Hematopoietic multipotent progenitor cell (in vitro differentiated cells): ENCODE data around the gene SMCR8. TPM values are rescaled to one million over a fixed set of nuclear protein-coding genes. Genes with fewer than 3 reads are reported as not detected.
"Not testable (repeated sequence)": the region's sequence is repeated elsewhere in the genome, so short reads cannot be mapped to it uniquely, and the experiment has no call there.

Source experiments
- DNase-seq, 3 donors: peaks; one replicate each; pipeline ENCODE4 v3.0.0-alpha.2; 2011 to 2015; ENCODE audit warnings: low read depth in 2 of 3, low spot score in 2 of 3
- total RNA-seq: library from RNA; depleted of rRNA; stranded (reverse); fragments of >200 nt; gene quantifications from one replicate; pipeline ENCODE4 v1.2.3, GENCODE V29; 2012

SMCR8 gene
- total RNA-seq, 1 donor = 30.2 TPM

DNA sequence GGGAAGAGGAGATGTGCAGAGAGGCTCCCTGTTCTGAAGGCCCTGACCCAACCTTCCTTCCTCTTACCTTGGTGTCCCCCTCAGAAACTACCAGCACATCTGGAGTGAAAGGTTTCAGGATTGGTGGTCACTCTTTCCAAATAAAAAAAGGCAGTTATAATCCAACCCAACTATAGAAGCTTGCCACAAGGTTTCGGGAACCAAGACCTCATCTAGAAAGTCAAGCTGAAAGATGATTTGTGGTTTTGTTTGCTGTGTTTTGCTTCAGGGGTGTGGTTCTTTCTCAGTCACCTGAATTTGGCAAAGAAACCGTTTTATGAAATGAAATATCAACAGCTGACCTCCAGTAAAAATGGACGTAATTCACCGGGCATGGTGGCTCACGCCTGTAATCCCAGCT, 28.9 kb downstream of the SMCR8 start:
- no peak for DNase-seq

DNA sequence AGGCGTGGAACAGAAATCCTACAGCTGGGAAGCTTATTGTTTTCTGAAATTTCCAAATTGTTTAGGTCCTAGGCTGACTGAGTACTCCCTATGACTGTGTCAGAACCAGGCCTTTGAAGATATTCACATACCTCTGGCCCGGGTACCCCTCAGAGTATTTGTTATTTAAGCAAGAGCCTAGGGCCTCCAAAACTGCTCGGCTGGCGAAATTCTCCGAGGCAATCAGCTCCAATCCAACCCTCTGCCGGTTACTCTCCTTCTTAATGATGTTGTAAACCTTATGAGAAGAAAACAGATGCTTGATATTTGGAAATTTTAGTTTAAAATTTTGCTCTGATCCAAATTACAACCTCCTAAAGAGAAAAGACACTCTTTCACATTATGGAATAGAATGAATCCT, 38.4 kb downstream of the SMCR8 start:
- no peak for DNase-seq

- DNase-seq = no peak
Observed at GRCh38 chr17:18356624-18357023, 41.5 kb downstream of the SMCR8 start.

GRCh38 chr17:18360518-18360917, 45.4 kb downstream of the SMCR8 start:
- DNase-seq = no peak

- no peak for DNase-seq
Observed at GRCh38 chr17:18361837-18362697, 47.0 kb downstream of the SMCR8 start.

DNA sequence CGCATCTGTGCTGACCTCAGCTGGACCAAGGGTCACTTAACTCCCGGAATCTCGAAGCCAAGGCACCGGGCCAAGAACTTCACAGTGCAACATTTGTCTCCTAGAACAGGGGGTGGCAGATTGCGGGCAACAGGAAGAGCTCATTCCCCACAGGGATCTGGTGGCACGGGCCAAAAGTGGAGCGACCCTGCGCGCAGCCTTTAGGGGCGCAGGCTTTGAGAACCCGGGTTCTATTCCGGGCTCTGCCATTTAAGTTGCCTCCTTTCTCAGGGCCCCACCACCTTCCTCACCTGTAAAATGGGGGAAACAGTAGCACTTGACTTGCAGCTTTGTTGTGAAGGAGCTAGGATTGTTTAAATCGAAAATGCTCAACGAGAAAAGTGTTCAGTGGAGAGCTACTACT, 47.6 kb downstream of the SMCR8 start:
- peak in 2 of 3 donors; percentile 7 to 28 for DNase-seq

DNA sequence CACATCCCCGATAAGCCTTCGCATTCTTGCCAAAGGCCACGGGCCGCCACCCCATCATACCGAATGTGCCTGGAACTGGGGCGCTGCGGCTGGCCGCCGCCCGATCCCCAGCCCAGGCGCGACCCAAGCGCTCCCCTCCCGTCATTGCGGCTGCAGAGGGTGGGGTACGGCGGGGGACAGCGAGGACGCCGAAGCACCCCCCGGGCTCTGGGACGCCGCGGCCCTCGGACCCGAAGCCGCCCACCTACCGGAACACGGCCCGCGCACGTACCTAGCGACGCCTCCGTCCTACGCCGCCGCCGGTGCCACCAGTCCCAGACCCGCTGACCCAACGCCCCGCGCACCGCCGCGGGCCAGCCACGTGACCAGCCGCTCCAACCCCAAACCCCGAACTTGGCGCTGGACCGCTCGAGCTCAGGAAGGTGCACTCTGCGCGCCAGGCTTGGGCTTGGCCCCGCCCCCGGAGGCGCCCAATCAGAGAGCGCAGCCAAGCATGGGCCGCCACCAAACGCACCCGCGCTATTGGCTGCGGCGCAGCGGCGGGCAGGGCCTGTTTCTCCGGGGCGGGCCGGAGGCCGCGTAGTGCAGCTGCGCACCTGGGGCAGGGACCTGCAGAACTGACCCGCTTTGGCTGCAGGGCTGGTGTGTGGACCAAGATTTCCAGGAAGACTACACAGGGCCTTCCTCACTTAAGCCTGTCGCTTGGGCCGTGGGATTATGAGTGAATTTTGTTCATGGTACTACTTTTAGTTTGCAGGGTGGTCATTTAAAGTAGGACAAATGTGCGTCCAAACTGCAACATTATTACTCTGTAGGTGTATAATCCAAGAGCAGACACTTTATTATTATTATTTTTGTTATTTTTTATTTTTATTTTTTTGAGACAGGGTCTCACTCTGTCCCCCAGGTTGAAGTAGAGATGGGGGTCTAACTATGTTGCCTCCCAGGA, 48.3 kb downstream of the SMCR8 start, which contains the start of gene SHMT1:
SHMT1 (minus strand) TSS at position 450 of the 949 bp plus-strand sequence. CDS start 7,569 bp downstream, outside the sequence.
- DNase-seq = peak; percentile 73 to 86 (median 86)

- DNase-seq = no peak
Observed at GRCh38 chr17:18364166-18364565, 49.1 kb downstream of the SMCR8 start.

GRCh38 chr17:18368946-18369345, 53.9 kb downstream of the SMCR8 start:
- DNase-seq = no peak

DNA sequence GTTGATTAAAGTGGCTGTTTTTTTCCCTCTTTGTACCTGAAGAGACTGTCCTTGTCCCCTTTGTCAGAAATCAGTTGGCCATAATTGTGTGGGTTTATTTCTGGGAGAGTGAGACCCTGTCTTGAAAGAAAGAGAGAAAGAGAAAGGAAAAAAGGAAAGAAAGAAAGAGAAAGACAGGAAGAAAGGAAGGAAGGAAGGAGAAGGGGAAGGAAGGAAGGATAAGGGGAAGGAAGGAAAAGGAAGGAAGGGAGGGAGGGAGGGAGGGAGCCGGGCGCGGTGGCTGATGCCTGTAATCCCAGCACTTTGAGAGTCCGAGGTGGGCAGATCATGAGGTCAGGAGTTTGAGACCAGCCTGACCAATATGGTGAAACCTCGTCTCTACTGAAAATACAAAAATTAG, 55.7 kb downstream of the SMCR8 start:
- no peak for DNase-seq

DNA sequence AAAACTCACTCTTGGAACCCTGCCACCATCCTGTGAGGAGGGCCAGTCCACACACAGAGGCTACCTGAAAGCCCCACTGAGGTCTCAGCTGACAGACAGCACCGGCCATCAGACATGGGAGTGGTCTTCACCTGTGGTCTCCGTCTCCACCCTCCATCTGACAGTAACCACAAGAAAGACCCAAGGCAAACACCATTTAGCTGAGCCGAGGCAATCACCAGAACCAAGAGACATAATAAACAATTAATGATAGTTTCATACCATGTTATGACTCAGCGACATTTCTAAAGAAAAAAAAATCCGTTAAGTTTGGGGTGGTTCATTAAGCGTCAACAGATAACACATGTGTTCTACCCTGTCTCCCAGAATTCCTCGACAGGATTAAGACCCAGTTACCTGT, 56.4 kb downstream of the SMCR8 start:
- no peak for DNase-seq

DNA sequence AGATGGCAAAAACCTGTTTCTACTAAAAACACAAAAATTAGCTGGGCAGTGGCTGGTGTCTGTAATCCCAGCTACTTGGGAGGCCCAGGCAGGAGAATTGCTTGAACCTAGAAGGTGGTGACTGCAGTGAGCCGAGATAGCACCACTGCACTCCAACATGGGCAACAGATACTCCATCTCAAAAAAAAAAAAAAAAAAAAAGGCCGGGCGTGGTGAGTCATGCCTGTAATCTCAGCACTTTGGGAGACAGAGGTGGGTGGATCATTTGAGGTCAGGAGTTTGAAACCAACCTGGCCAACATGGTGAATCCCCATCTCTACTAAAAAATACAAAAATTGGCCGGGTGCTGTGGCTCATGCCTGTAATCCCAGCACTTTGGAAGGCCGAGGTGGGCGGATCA, 58.1 kb downstream of the SMCR8 start:
- not testable (repeated sequence) for DNase-seq

GRCh38 chr17:18374216-18374615, 59.1 kb downstream of the SMCR8 start:
- no peak for DNase-seq

Other genes with a start within 250 kb of the SMCR8 start
- gene DRG2, start 227.3 kb upstream of the SMCR8 start, total RNA-seq = 44.7 TPM
- gene MYO15A, start 206.5 kb upstream of the SMCR8 start, total RNA-seq = 1.6 TPM
- 104 TPM for gene ALKBH5, start 131.5 kb upstream of the SMCR8 start, total RNA-seq
- gene LLGL1, start 89.7 kb upstream of the SMCR8 start, total RNA-seq = 34.5 TPM
- 378 TPM for gene FLII, start 56.6 kb upstream of the SMCR8 start, total RNA-seq
- gene MIEF2, start 54.6 kb upstream of the SMCR8 start, total RNA-seq = 33.7 TPM
- 38.8 TPM for gene TOP3A, start 299 bp upstream of the SMCR8 start, total RNA-seq
- 18.9 TPM for gene SHMT1, start 48.3 kb downstream of the SMCR8 start, total RNA-seq
- not detected for gene EVPLL, start 62.5 kb downstream of the SMCR8 start, total RNA-seq
- gene LGALS9C, start 161.5 kb downstream of the SMCR8 start, total RNA-seq = 0.27 TPM